Heart left ventricle (tissue), 13 donors: Measurements from ENCODE around the gene CDK19.

Source experiments
- CTCF ChIP-seq, 12 donors: fragments of 200-600 bp; sonication (generic) in 4 of 12; IDR thresholded peaks; one replicate each; pipeline versions ENCODE4 v1.5.0 to v1.8.0; 2018 to 2022; ENCODE audit warnings: antibody characterized with exemption in 12 of 12, mild to moderate bottlenecking in 5 of 12
- POLR2A ChIP-seq, 2 donors: fragments of 450-650 bp; IDR thresholded peaks; one replicate each; pipeline ENCODE4 v1.6.1; 2017; ENCODE audit warnings: antibody characterized with exemption in 2 of 2, mild to moderate bottlenecking in 2 of 2, moderate library complexity in 2 of 2
- donor health status: ischemic (EF 13 %, LVEDD 7.1; RV severe dilation, severe dysfunction).
- donor health status: DM: no; HTN: yes; CAD: no.
- donor health status: DM: no; HTN: no; CAD: no.
- donor health status: ischemic (EF 25% LVEDD 6.9; RV normal size, moderate dysfunction).
- donor health status: ischemic (EF 25% LVEDD 5.7; RV mildly dilated, moderate dysfunction).
- donor health status: ischemic (EF 35%, LVEDD 5.7; RV mildly dilated, moderate dysfunction).
- donor health status: nonischemic (EF 11% LVEDD 7.7; RV severe dilation, severe dysfunction).
- donor health status: DM: yes; HTN: yes; CAD: no.
- donor health status: PGD.
- donor health status: ischemic (EF 29% LVEDD 5.4; RV normal size, mild dysfunction).
- donor health status: nonischemic (EF 23%, LVEDD 6.1; RV moderate dilation, normal function).

DNA sequence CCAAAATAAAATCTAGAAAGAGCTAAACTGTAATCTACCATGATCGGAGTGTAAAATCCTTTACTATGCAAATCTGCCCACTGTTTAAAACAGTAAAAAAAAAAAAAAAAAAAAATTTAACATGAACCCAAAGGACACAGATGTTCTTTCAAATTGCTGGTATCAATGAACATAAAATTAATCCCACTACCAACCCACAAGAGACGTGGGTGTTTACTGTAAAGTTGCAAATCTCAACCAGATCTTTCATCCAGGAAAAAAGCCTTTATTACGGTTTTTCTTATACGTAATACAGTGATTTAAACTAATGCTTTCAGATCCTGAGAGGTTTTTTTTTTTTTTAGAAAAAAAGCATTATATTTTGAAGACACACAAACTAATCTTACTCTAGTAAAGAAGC is 2.5 kb downstream of the CDK19 start:
- TF ChIP-seq POLR2A (IDR thresholded peaks at IDR 0.05): no peak
- no peak for TF ChIP-seq CTCF (IDR thresholded peaks at IDR 0.05)
